ENCODE results near the gene INPP4B. TPM values are rescaled to one million over a fixed set of nuclear protein-coding genes. Genes with fewer than 3 reads are reported as not detected.

The INPP4B gene
- total and polyA plus RNA-seq, 2 of the 4 experiments (the other 2 are of a cell fraction): 1.8 to 14.0 TPM

DNA sequence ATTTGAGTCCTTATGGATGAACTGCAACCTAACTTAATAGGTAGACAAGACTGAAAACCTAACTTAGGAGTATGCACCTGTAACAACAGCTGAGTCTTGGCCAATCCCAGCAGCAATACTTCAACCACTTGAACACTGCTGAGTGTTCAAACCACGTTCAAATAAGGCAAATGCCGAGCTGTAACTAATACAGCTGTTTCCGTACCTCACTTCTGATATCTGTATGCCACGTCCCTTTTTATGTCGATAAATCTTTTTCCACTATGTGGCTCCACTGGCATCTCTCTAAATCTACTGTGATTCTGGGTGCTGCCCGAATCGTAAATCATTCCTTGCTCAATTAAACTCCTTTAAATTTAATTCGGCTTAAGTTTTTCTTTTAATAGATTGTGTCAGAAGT lies 459.7 kb downstream of the INPP4B start:
- Histone ChIP-seq H3K9ac (ENCODE audit: low read depth, low read length) (no peak overlapping the region), H3K79me1 (ENCODE audit: low read depth in 1 of 2, low read length in 2 of 2) (no peaks in the 10 kb centered on the region; a peak in 1 of 4 replicates), H3K9me3 (ENCODE audit: control insufficient read depth, insufficient read depth, low read length) (no peaks in the 10 kb centered on the region), H3K56ac (ENCODE audit: extremely low read depth, insufficient read depth, low read length) (no peak overlapping the region), H3K27me3 (ENCODE audit: control insufficient read depth, insufficient read depth, low read length) (no peaks in the 10 kb centered on the region), H3K4me3 (ENCODE audit: insufficient read depth, low read depth, low read length) (no peak overlapping the region), H4K8ac (ENCODE audit: low read depth in 2 of 2, low read length in 2 of 2) (no peak overlapping the region), H2AFZ (replicated peaks; ENCODE audit: low read length, poor library complexity) (no peak overlapping the region), H4K5ac (ENCODE audit: low read depth, low read length) (no peak overlapping the region), H3K23ac (ENCODE audit: low read depth, low read length) (no peak overlapping the region), H2BK120ac (ENCODE audit: low read depth, low read length) (no peak overlapping the region), H3K9me1 (ENCODE audit: insufficient read depth, low read length) (no peaks in the 10 kb centered on the region), H3K18ac (ENCODE audit: low read depth, low read length) (no peak overlapping the region), H3K14ac (replicated peaks; ENCODE audit: low read depth, low read length) (no peak overlapping the region), H3K36me3 (ENCODE audit: control insufficient read depth, insufficient read depth, low read length) (0 out of 2 replicates have a peak, but pooled peaks cover 2% of the 10 kb centered on the region), H2BK5ac (ENCODE audit: low read depth, low read length, poor library complexity, severe bottlenecking) (no peak overlapping the region), H3K27ac (ENCODE audit: insufficient read depth, low read length) (no peak overlapping the region), H2BK15ac (ENCODE audit: low read depth, low read length) (no peak overlapping the region; the same call in 2 of the 3 replicates), H3K4me1 (ENCODE audit: control insufficient read depth, insufficient read depth, low read length) (no peaks in the 10 kb centered on the region), H2BK20ac (ENCODE audit: low read depth, low read length) (no peak overlapping the region), H4K20me1 (ENCODE audit: insufficient read depth, low read length) (no peaks in the 10 kb centered on the region), H2AK5ac (ENCODE audit: low read depth, low read length) (no peak overlapping the region), H3K4me2 (ENCODE audit: low read depth, low read length) (no peak overlapping the region), H3K4ac (ENCODE audit: low read depth, low read length) (no peak overlapping the region), H2AK9ac (replicated peaks; ENCODE audit: low read depth, low read length, poor library complexity) (no peak overlapping the region), H4K91ac (ENCODE audit: insufficient read depth, low read depth, low read length) (no peak overlapping the region)
- dilution Hi-C loops (cut with HindIII; ENCODE audit: low sequenced_read_pairs, unreplicated experiment): no loop called here
- ATAC-seq (ENCODE audit: low read depth) (no peak), DNase-seq (no peak)
- no TSS peak for BruUV-seq (replicated peaks)
- WGBS, 2 experiments (ENCODE audit: extremely low coverage in 2 of 2, insufficient read length in 1 of 2): 100% methylated on average over 1 of the region's 8 CpGs; no CpG with 5 or more reads in 1 of the 2 experiments
- in situ Hi-C loops (cut with MboI; ENCODE audit: low sequenced_read_pairs): no loop called here
- TF ChIP-seq BHLHE40 (IDR thresholded peaks at IDR 0.05; ENCODE audit: low read depth, low read length) (no peak), FOS (IDR thresholded peaks at IDR 0.05; ENCODE audit: low read depth, low read length) (no peak), RAD21 (IDR thresholded peaks at IDR 0.05; ENCODE audit: low read length) (no peak), RCOR1 (IDR thresholded peaks at IDR 0.05; ENCODE audit: insufficient replicate concordance, low read length) (no peak), MAZ (IDR thresholded peaks at IDR 0.05; ENCODE audit: borderline replicate concordance, low read depth, low read length) (no peak), MXI1 (IDR thresholded peaks at IDR 0.05; ENCODE audit: borderline replicate concordance, low read depth, low read length) (no peak), MAFK (IDR thresholded peaks at IDR 0.05; ENCODE audit: low read depth, low read length) (no peak), POLR2A (IDR thresholded peaks at IDR 0.05; ENCODE audit: low read depth, low read length) (no peak)
- TF ChIP-seq, protein P1, sequence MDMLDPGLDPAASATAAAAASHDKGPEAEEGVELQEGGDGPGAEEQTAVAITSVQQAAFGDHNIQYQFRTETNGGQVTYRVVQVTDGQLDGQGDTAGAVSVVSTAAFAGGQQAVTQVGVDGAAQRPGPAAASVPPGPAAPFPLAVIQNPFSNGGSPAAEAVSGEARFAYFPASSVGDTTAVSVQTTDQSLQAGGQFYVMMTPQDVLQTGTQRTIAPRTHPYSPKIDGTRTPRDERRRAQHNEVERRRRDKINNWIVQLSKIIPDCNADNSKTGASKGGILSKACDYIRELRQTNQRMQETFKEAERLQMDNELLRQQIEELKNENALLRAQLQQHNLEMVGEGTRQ (IDR thresholded peaks at IDR 0.05; ENCODE audit: low read depth, low read length): no peak
- TF ChIP-seq, protein P2, sequence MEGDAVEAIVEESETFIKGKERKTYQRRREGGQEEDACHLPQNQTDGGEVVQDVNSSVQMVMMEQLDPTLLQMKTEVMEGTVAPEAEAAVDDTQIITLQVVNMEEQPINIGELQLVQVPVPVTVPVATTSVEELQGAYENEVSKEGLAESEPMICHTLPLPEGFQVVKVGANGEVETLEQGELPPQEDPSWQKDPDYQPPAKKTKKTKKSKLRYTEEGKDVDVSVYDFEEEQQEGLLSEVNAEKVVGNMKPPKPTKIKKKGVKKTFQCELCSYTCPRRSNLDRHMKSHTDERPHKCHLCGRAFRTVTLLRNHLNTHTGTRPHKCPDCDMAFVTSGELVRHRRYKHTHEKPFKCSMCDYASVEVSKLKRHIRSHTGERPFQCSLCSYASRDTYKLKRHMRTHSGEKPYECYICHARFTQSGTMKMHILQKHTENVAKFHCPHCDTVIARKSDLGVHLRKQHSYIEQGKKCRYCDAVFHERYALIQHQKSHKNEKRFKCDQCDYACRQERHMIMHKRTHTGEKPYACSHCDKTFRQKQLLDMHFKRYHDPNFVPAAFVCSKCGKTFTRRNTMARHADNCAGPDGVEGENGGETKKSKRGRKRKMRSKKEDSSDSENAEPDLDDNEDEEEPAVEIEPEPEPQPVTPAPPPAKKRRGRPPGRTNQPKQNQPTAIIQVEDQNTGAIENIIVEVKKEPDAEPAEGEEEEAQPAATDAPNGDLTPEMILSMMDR (conservative IDR thresholded peaks at IDR 0.05; ENCODE audit: low read depth, low read length): no peak
- intact Hi-C loops (cut with micrococcal nuclease): no loop called here
- ChIA-PET POLR2A (ENCODE audit: unreplicated experiment) (no interaction called here), CTCF (no interaction called here)
